Measurements from ENCODE around the gene TGFBR1.

The TGFBR1 gene

DNA sequence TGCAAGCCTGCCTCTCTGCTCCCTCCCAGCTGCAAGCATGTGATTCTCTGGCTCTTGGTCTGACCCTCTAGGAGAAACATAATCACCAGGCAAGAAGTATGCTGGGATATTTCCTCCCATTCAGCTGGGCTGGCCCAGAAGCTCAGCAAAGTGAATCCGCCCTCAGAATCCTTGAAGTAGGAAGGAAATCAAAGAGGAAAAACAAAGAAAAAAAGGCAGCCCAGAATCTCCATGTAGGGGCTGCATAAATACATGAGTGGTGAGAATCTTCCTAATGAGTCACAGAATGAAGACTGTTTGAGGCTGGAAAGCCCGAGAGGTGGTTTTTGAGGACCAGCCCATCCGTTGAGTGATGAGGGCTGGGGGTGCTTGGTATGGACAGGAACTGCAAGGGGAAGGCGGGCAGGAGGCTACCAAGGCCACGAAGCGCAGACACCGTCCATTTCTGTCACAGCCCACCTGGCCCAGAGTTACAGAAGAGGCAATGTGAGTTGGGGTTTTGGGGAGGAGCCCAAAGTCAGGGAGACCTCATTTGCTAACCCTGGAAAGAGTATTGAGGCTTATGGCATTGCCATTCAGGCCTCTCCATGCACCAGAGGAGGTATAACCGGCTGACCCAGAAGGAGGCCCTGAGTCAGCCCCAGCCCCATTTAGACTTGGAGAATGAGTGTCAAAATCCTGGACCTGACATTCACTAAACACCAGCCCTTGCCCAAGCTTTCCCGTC, 33.4 kb upstream of the TGFBR1 start:
- no peak for TF ChIP-seq CTCF (IDR thresholded peaks at IDR 0.05; ENCODE audit: low read depth, low read length)
- DNase-seq (ENCODE audit: extremely low read depth, low read depth): no peak

GRCh38 chr9:99072040-99072394, 32.9 kb upstream of the TGFBR1 start:
- no peak for TF ChIP-seq CTCF (IDR thresholded peaks at IDR 0.05; ENCODE audit: low read depth, low read length)
- no peak for DNase-seq (ENCODE audit: extremely low read depth, low read depth)

DNA sequence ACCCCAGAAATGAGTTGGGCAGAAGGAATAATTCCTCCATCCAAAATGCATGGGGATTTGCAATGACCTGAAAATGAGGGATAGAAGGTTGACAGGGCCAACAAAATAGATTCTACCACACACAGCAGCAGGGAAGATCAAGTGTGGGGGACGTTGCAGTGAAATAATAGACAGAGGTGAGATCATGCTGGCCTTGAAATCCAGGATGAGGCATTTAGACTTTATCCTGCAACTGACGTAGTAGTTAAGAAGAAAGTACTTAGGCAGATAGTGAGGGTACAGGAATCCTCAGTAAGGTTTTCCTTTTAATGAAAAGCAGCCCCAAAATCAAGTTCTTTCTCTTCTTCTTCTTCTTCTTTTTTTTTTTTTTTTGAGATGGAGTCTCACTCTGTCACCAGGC, 31.6 kb upstream of the TGFBR1 start:
- DNase-seq (ENCODE audit: extremely low read depth, low read depth): no peak
- TF ChIP-seq CTCF (IDR thresholded peaks at IDR 0.05; ENCODE audit: low read depth, low read length): no peak

DNA sequence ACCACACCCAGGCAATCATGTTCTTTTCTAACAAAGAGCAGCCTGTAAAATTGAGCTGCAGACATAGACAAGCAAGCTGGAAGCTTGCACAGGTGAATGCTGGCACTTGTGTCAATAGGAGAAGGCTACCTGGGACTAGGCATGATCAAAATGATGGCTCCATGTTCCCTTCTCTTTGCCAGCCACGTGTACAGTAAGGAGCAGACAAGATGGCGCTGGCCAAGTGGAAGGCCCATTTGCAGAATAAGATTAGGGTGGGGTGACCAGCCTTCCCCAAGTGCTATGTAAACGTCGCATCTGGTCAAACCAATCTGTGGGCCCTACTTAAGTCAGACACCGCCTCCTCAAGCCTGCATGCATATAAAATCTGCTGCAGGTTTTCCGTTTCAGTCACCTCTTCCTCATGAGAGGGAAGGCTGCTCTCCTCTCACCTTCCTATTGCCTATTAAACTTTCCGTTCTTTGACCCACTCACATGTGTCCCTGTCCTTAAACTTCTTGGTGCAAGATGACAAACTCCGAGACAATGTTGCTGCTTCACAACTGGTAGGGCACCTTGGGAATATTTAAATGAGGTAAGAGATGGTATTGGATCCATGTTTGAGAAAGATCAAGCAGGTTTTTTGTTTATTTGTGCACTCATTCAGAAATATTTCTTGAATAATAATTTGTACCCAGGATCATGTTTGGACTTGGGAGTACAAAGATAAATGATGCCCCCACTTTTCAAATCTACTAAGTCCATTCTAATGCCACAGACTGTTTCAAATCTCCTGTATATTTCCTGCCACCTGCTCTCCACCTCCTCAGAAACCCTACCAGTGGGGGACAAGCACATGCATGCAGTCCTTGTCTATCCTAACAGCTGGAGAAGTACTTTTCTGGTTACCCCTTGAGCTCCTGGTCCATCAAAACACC, 30.7 kb upstream of the TGFBR1 start:
- DNase-seq (ENCODE audit: extremely low read depth, low read depth): no peak
- TF ChIP-seq CTCF (IDR thresholded peaks at IDR 0.05; ENCODE audit: low read depth, low read length): no peak

DNA sequence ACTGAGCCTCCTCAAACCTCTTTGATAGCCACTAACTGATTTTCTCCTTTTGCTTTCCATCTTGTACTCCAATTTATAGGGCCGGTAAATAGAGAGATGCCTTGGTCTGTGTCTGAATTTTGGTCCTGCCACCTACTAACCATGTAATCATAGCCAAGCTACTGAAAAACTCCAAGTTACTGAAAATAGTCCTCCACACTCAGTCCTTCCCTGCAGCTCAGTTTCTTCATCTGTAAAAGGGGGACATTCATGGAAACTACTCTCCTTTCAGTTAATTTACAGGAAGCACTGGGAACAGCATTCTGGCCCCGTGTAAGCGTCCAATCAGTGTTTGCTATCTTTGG, 30.0 kb upstream of the TGFBR1 start:
- no peak for TF ChIP-seq CTCF (IDR thresholded peaks at IDR 0.05; ENCODE audit: low read depth, low read length)
- no peak for DNase-seq (ENCODE audit: extremely low read depth, low read depth)

GRCh38 chr9:99075246-99075912, 29.5 kb upstream of the TGFBR1 start:
- no peak for TF ChIP-seq CTCF (IDR thresholded peaks at IDR 0.05; ENCODE audit: low read depth, low read length)
- DNase-seq (ENCODE audit: extremely low read depth, low read depth): no peak

DNA sequence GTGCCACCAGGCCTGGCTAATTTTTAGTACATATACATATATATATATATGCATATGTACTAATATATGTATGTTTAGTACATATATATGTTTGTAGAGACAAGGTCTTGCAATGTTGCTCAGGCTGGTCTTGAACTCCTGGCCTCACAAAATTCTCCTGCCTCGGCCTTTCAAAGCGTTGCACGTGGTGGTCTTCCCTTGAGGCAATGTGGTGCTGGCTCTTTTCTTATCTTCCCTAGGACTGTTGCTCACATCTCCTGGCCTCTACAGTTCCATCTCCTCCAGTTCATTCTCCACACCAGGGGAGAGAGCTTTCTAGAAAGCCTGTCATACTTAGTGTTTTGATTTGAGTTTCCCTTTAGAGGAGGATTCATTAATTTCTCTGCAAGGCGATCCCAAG, 28.9 kb upstream of the TGFBR1 start:
- no peak for DNase-seq (ENCODE audit: extremely low read depth, low read depth)
- no peak for TF ChIP-seq CTCF (IDR thresholded peaks at IDR 0.05; ENCODE audit: low read depth, low read length)
